Measurements from ENCODE around the gene BMP6.

The BMP6 gene

DNA sequence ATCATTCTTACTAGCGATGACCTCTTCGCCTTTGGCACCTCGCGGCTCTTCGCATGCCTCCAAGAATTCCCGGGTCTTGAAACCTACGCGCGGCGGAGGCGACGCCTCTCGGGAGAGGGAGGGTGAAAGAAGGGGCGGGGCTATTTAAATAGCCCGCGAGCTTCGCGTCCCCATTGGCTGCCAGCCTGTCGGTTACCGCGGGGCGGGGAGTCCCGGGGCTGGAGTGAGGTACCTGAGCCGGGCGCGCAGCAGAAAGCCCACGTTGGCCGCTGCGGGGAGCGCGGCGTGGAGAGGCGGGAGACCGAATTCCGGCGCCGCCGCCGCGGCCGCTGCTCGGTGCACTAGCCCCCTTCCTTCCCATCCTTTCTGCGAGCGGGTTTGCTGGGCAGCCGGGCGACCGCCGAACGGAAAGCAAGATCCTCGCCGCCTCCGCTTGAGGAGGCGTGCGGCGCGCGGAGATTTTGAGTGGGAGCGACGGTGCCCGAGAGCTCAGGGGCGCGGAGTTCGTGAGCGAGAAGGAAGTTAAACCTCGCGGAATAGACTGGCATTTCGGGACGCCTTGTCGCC is at the start of gene BMP6:
TSS of gene BMP6 (plus strand) at position 251 of the 567 bp plus-strand sequence. CDS start 857 bp downstream, outside the sequence.
- DNase-seq (ENCODE audit: low read depth), result peak; percentile 24

GRCh38 chr6:7677229-7677628 is 48.7 kb upstream of the BMP6 start:
- DNase-seq (ENCODE audit: low read depth), result no peak

DNA sequence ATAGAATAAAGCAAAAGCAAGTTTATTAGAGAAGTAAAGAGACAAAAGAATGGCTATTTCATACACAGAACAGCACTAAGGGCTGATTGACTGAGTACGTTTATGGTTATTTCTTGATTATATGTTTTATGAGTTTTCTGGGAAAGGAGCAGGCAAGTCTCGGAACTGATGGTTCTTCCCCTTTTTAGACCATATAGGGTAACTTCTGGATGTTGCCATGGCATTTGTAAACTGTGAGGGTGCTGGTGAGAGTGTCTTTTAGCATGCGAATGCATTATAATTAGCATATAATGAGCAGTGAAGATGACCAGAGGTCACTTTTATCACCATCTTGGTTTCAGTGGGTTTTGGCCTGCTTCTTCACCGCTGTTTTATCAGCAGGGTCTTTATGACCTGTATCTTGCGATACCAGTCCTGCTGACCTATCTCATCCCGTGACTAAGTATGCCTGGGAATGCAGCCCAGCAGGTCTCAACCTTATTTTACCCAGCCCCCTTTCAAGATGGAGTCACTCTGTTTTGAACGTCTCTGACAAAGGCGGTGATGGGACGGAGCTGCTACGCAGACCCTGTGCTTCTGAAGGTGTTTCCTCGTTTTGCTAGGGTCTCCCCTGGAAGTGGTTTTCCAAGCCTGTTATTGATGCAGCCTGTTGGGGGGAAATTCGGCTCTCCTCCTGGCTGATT is 45.4 kb upstream of the BMP6 start:
- DNase-seq (ENCODE audit: low read depth), result no peak

DNA sequence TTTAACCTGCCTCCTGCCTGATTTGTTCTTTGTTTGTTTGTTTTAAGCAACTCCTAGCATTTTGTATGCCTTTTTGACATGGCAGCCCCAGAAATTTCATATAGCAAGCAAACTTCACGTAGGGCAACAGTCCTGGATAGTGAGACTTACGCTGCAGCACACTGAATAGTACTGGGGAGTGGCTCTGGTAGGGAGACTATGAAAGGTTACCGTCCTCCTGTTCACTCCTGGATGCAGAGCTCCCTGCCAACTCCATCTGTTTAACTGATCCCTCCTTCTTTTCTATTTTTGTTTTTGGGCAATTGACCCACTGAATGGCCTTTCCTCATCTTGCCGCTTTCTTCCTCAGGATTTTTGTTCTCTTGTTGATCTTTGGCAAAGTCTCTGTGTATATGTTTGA is 44.5 kb upstream of the BMP6 start:
- DNase-seq (ENCODE audit: low read depth), result no peak

DNA sequence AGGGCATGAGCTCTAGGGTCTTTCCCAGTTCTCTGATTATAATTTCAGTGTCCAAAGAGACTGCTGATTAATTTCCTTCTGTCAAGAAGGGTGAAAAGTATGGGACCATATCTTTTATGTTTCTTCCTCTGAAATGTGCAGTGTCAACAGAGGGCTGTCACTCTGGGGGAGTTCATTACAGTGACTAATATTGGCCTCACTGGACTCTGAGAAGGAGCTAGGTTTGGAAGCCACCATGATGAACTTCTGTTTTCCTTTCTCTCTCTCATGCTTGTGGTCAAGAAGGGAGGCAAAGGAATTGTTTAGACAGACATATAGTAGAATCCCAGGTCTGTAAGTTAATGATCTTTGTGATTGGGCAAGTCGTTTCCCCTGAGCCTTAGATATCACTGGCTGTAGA is 41.8 kb upstream of the BMP6 start:
- no peak for DNase-seq (ENCODE audit: low read depth)

DNA sequence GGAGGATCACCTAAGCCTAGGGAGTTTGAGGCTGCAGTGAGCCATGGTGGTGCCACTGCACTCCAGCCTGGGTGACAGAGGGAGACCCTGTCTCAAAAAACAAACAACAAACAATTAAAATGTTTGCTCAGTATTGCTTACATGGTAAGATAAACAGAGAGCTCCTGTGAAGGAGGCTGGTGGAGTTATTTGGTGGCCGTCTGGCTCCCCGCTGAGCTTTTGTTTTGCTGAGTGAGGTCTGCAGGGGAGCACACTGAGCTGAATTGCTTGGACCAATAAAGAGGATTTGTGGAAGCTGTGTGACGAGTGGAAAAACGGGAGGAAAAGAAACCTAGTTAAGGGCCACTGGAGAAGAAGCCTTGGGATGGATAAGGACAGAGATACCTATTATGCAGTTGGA is 41.1 kb upstream of the BMP6 start:
- no peak for DNase-seq (ENCODE audit: low read depth)

GRCh38 chr6:7685276-7685675 is 40.6 kb upstream of the BMP6 start:
- no peak for DNase-seq (ENCODE audit: low read depth)

DNA sequence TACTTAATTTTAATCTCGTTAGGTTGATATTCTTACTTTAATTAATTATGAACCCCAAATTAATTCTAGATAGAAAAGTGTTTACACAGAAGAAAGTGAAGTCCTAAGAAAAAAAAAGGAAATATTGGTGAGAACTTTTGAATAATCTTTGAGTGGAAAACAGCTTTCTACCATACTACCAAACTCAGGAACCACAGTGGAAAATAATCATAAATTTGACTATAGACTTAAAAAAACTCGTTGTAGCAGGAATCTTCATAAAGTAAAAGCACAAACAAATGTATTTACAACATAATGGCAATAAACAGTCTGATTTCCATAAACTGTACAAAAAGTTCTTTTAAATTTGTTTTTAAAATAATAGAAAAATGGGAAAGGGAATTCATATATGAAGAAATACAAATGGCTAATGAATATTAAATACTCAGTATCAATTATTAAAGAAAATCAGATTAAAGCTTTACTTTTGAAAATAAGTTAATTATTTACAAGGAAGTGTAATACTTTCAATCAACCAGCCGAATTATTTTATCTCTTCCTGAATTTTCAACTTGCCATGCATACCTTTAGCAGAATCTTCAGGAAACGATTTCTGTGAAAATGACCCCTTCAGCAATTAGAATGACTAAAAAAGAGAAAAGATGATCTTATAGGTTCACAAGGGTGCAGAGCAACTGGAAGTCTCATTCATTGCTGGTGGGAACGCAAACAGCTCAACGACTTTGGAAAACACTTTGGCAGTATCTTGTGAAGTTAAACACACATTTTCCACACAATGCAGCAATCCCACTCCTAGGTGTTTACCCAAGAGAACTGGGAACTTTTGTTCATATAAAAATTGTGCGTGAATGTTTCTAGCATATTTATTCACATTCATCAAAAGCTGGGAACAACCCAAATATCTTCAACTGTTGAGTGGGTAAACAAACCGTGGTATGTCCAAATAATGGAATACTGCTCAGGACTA is 38.5 kb upstream of the BMP6 start:
- no peak for DNase-seq (ENCODE audit: low read depth)

GRCh38 chr6:7691021-7691420 is 34.9 kb upstream of the BMP6 start:
- DNase-seq (ENCODE audit: low read depth), result no peak

GRCh38 chr6:7691675-7692452 is 34.0 kb upstream of the BMP6 start:
- DNase-seq (ENCODE audit: low read depth), result no peak

- DNase-seq (ENCODE audit: low read depth), result no peak
These were observed 33.5 kb upstream of the BMP6 start for GRCh38 chr6:7692453-7692784.

DNA sequence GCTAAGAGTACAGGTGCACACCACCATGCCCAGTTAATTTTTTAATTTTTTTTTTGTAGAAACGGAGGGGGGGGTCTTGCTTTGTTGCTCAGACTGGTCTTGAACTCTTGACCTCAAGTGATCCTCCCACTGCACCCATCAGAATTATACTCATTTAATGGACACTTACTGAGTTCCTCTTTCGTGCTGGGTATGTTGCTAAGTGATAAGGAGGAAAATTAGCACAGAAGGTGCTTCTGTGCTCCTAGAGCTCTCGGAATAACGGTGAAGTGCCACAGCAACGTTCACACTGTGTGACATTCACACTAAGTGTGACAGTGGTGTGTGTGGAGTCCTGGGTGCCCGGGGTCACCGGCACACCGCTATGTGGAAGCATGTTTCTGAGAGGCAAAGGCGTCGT is 32.1 kb upstream of the BMP6 start:
- DNase-seq (ENCODE audit: low read depth), result no peak

DNA sequence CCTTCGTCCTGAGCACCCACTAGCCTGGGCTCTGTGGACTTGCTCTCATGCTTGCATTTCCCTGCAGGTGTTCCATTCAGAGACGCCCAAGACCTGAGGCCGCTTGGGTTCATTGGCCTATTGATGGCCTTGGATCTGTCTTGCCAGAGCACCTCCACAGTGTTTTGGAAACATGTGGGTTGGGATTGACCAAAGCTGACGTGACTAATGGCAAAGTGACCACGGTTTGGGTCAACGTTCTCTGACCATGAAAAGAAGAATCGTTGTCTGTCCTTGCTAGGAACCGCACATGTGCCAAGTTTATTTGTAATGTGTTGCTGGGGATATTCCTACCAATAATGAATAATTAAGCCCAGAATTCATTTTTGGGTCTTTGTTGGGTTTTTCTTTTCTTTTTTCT is 29.8 kb upstream of the BMP6 start:
- no peak for DNase-seq (ENCODE audit: low read depth)

DNA sequence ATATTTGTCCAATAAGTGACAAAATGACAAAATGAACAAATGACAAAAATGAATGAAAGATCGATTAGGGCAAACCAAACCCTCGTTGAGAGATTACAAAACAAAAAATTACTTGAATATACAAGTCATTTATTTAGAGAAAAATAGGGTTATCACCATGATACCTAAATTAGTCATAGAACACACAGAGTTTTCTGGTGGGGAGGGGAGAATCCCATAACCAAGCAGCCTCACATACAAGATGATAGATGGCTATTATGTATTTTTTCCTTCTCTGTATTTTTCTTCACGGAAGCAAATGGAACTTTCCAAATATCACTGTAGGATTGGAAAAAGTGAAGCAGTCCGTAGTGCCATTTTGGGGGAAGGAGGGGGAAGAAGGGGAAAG is 28.5 kb upstream of the BMP6 start:
- DNase-seq (ENCODE audit: low read depth), result no peak

GRCh38 chr6:7697820-7698623 is 27.9 kb upstream of the BMP6 start:
- no peak for DNase-seq (ENCODE audit: low read depth)

- no peak for DNase-seq (ENCODE audit: low read depth)
These were observed 24.6 kb upstream of the BMP6 start for GRCh38 chr6:7701212-7701834.

DNA sequence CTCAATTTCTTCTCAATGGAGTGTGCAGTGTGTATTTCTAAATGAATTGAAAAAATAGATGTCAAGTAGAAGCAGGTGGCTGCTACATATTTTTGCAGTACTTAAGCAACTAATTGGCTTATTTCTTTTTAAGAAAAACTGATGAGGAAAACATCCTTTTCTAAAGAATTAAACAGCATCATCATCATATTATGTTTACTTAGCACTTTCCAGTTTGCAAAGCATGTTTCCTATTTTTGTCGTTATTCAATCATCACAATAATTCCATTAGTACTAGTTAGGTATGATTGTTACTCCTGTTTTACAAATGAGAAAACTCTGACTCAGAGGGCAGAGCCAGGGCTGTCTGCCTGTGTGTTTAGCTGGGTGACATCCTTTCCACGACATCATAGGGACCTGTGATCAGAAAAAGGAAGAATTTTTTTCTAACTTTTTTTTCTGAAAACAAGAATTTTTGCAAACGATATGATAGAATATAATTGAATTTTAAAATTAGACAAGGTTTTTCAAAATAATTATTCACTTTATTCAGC is 22.7 kb upstream of the BMP6 start:
- no peak for DNase-seq (ENCODE audit: low read depth)

DNA sequence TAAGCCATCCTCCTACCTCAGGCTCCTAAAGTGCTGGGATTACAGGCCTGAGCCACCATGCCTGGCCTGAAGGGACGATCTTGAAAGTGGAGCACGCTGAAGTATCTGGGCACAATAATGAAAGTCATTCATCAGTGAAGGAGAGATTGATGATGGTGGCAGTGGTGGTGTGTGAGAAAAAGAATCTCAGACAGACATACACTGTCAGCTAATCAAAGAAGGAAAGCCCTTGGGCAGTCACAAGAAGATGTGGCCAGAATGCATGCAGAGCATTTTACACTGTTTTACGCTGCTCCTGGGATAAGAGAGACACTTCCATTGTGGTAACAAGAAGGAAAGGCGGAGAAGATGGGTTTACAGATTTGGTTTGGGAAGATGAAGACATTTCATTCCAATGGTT is 20.4 kb upstream of the BMP6 start:
- no peak for DNase-seq (ENCODE audit: low read depth)

DNA sequence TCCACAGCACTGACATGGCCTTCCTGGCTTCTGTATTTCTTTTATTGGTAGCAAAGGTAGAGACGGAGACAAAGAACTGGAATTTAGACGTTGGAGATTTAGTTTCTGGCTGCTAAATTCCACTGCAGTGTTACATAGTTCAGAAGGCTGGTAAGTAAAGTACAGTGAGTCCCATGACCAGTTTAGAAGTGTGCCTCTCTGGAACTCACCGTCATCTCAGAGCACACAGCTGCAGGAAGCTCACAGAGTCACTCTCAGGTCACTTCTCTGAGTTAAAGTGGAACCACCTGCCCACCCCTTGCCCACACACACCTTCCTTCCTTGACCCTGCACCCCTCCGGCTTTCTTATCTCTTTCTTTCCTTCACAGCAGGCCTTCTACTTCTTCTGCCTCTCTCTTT is 19.6 kb upstream of the BMP6 start:
- DNase-seq (ENCODE audit: low read depth), result no peak

DNA sequence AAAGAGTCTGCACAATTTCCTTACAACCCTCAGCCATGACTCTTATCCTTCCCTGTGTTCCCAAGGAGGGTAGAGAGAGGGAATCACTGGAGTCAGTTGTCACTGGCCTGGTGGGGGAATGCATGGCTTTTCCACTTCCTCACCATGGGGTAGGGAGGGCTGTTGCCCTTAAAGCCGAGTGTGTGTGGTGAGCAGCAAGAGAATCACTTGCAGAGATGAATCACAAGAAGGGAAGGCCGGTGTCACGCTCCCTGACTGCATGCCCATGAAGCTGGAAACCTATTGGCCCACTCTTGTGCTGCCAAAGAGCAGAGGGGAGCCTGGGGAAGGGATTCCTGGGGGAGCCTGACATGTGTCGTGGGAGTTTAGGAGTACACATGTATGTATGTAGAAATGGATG is 18.1 kb upstream of the BMP6 start:
- no peak for DNase-seq (ENCODE audit: low read depth)

- no peak for DNase-seq (ENCODE audit: low read depth)
These were observed 6.5 kb upstream of the BMP6 start for GRCh38 chr6:7719364-7719850.
